ENCODE measurements around the gene DAD1.
"Not testable (repeated sequence)": the region's sequence is repeated elsewhere in the genome, so short reads cannot be mapped to it uniquely, and the experiment has no call there.

Gene DAD1

GRCh38 chr14:22599349-22599748, 10.3 kb upstream of the DAD1 start:
- DNase-seq (ENCODE audit: low read depth in 2 of 3, low spot score in 1 of 3), result no peak

- peak in 2 of 3 donors; percentile 17 for DNase-seq (ENCODE audit: low read depth in 2 of 3, low spot score in 1 of 3)
These were observed 9.8 kb upstream of the DAD1 start for GRCh38 chr14:22598896-22599244.

GRCh38 chr14:22598099-22598895, 9.3 kb upstream of the DAD1 start, which contains the start of gene ABHD4:
TSS of gene ABHD4 (plus strand) at chr14:22598300. CDS start at chr14:22598307, 7 bp downstream.
- DNase-seq (ENCODE audit: low read depth in 2 of 3, low spot score in 1 of 3), result peak in 1 of 3 donors; percentile 48

- DNase-seq (ENCODE audit: low read depth in 2 of 3, low spot score in 1 of 3), result no peak
These were observed 8.7 kb upstream of the DAD1 start for GRCh38 chr14:22597771-22598098.

GRCh38 chr14:22597265-22597664, 8.2 kb upstream of the DAD1 start:
- DNase-seq (ENCODE audit: low read depth in 2 of 3, low spot score in 1 of 3), result no peak

- no peak for DNase-seq (ENCODE audit: low read depth in 2 of 3, low spot score in 1 of 3)
These were observed 7.4 kb upstream of the DAD1 start for GRCh38 chr14:22596354-22596879.

GRCh38 chr14:22594156-22594716, 5.2 kb upstream of the DAD1 start:
- no peak for DNase-seq (ENCODE audit: low read depth in 2 of 3, low spot score in 1 of 3)

GRCh38 chr14:22593601-22594000, 4.6 kb upstream of the DAD1 start:
- no peak for DNase-seq (ENCODE audit: low read depth in 2 of 3, low spot score in 1 of 3)

GRCh38 chr14:22593189-22593588, 4.2 kb upstream of the DAD1 start:
- DNase-seq (ENCODE audit: low read depth in 2 of 3, low spot score in 1 of 3), result no peak

GRCh38 chr14:22588526-22589095, 413 bp downstream of the DAD1 start:
- DNase-seq (ENCODE audit: low read depth in 2 of 3, low spot score in 1 of 3), result no peak

GRCh38 chr14:22587677-22588422, 1.2 kb downstream of the DAD1 start:
- not testable (repeated sequence) for DNase-seq (ENCODE audit: low read depth in 2 of 3, low spot score in 1 of 3)

GRCh38 chr14:22587247-22587646, 1.8 kb downstream of the DAD1 start:
- no peak for DNase-seq (ENCODE audit: low read depth in 2 of 3, low spot score in 1 of 3)

- DNase-seq (ENCODE audit: low read depth in 2 of 3, low spot score in 1 of 3), result no peak
These were observed 5.0 kb downstream of the DAD1 start for GRCh38 chr14:22583994-22584393.

- DNase-seq (ENCODE audit: low read depth in 2 of 3, low spot score in 1 of 3), result no peak
These were observed 8.4 kb downstream of the DAD1 start for GRCh38 chr14:22580625-22581024.

GRCh38 chr14:22579881-22580280, 9.1 kb downstream of the DAD1 start:
- DNase-seq (ENCODE audit: low read depth in 2 of 3, low spot score in 1 of 3), result no peak

GRCh38 chr14:22579236-22579635, 9.8 kb downstream of the DAD1 start:
- no peak for DNase-seq (ENCODE audit: low read depth in 2 of 3, low spot score in 1 of 3)

- no peak for DNase-seq (ENCODE audit: low read depth in 2 of 3, low spot score in 1 of 3)
These were observed 11.6 kb downstream of the DAD1 start for GRCh38 chr14:22577334-22577908.

GRCh38 chr14:22573804-22574203, 15.2 kb downstream of the DAD1 start:
- DNase-seq (ENCODE audit: low read depth in 2 of 3, low spot score in 1 of 3), result no peak

- DNase-seq (ENCODE audit: low read depth in 2 of 3, low spot score in 1 of 3), result no peak
These were observed 16.4 kb downstream of the DAD1 start for GRCh38 chr14:22572562-22573058.

GRCh38 chr14:22570132-22570949, 18.7 kb downstream of the DAD1 start:
- peak; percentile 68 to 86 (median 79) for DNase-seq (ENCODE audit: low read depth in 2 of 3, low spot score in 1 of 3)

Measured in stimulated activated CD4-positive, alpha-beta T cell treated with anti-CD3 and anti-CD28 coated beads, Interleukin-12 subunit alpha, Interleukin-12 subunit beta, amount 100 ng/mL, for 48 hours (primary cell).